NOMO-1 (cell line): ENCODE results near the gene CAV2.
"Not testable (repeated sequence)": the region's sequence is repeated elsewhere in the genome, so short reads cannot be mapped to it uniquely, and the experiment has no call there.

Experiments used
- DNase-seq, 2 experiments: peaks; one replicate each; lab custom pipeline; 2025; ENCODE audit not compliant: unreplicated experiment in 2 of 2; lab: John Stamatoyannopoulos, UW

The CAV2 gene, protein sequence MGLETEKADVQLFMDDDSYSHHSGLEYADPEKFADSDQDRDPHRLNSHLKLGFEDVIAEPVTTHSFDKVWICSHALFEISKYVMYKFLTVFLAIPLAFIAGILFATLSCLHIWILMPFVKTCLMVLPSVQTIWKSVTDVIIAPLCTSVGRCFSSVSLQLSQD

DNA sequence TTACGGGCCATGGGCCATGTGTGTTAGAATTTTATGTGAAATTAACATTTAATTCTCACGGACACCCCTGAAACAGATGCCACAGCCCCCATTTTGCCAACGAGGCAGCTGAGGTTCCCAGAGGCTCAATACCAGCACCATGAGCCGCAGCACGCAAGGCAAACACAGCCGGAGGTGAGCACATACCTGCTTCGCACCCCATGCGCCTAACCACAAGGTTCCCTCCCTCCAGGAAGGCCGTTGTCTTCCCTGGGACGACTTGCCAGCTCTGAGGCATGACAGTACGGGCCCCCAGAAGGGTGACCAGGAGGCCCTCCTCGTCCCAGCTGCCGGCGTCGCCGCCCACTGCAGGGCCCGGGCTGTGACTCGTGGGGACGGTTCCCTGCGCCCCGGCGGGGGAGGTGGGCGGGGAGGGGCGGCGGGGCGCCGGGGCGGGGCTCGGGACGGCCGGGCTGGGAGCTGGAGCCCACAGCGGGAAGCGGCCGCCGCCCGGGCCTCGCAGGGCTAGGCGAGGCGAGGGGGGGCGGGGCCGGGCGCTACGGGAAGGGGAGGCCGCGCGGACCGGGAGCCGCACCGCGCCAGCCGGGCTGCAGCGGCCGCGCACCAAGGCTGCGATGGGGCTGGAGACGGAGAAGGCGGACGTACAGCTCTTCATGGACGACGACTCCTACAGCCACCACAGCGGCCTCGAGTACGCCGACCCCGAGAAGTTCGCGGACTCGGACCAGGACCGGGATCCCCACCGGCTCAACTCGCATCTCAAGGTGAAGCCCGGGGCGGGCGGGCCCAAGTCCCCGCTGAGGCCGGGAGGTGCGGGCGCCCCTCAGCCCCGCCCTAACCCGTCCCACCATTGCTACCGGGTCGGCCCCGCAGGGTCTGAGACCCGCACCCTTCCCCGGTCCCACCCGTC, at the start of gene CAV2:
Gene CAV2, plus strand, starts transcription at position 571 of the 910 bp plus-strand sequence. Its CDS starts 44 bp downstream, at position 615.
- DNase-seq, result no peak

DNA sequence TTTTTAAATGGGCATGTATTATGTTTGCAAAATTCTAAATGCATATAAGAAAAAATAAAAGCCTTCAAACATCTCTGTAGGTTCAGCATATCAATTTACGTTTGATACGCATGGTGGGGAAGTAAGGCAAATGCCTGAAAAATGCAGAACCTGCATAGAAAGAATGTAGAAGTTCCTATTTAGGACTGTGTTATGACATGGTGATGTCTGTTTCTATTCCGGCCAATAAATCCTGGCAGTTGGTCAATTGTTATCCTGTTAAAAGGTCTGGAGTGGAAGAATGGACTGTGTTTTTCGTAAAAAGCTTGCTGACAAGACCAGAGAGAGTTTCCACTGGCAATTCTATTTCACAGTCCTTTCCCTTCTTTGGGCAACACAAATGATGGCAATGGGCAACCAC, 49.6 kb upstream of the CAV2 start:
- no peak for DNase-seq

DNA sequence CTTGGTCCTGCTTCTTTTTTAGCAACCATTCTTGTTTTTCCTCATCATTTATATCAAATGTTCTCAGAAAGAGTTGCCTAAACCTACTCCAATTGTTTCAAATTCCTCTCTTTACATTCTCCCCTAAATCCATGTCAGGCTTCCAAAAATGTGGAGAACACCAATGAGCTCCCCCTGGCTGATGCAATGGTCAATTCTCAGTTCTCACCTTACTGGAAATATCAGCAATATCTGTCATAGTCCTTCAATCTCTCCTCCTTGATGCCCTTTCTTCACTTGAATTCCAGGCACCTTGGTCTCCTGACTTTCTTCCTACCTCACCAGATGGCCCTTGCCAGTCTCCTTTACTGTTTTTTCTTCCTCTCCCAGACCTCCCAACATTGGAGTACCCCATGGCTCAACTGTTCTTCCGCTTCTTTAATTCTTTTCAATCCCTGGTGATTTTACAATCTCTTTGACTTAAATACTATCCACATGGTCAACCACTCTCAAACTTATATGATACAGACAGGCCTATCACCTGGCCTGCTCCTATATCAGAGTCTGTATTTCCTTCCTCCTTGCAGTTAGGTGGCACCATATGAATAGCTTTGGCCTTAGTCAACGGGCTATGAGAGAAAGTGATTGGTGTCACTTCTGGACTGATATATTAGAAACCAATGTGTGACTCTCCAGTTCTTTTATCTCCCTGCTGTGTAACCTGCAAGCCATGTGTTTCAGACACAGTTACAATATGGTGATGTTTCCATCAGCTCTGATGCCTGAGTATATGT, 47.4 kb upstream of the CAV2 start:
- DNase-seq, result no peak

DNA sequence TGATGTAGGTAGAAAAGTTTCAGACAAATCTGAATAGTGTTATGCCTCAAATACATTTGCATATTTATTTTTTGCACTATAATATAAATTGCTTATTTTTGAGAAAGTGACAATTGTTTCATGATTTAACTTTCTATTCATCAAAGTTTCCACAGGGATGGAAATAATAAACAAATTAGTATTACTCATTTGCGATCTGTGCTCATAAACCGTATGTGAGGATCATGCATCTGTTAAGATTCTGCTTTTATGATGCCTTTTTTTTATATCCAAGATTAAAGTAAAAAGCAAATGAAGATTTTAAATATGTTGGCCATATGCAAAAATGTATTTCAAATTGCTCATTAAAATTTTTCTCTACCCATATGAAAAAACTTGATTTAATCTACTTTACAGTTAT, 45.2 kb upstream of the CAV2 start:
- no peak for DNase-seq

DNA sequence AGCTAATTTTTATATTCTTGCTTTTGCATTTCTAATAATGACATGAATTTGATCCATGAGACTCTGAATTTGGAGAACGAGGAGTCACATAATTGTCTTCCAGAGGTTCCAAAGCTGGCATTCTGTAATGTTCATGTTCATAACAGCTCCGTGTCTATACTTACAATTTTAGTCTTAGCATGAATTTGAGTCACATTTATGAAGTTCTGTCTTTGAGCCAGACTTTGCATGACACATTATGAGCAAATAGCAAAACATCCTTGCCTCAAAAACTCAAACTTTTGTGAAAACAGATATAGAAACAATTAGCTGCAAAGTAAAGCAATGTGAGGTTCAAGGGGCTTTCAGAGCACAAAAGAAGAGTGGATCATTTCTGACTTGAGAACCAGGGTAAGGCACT, 44.5 kb upstream of the CAV2 start:
- no peak for DNase-seq

DNA sequence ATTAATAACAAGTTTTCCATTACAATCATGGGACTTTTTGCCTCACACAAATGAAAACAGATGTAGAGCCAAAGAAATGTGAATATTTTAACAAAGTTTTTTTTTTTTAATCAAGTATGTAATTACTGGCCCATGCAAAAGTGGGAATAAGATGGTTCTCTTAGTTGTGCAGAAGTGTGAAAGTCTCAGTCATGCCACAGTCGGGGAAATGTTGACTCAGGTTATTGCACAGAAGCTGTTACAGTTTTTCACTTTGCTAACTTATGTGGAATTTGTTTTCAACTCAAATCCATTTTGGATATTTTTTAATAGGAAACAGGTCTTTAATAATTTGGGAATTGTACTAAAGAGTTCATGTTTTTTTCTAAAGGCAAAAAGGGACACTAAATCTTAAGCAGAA, 44.0 kb upstream of the CAV2 start:
- no peak for DNase-seq

DNA sequence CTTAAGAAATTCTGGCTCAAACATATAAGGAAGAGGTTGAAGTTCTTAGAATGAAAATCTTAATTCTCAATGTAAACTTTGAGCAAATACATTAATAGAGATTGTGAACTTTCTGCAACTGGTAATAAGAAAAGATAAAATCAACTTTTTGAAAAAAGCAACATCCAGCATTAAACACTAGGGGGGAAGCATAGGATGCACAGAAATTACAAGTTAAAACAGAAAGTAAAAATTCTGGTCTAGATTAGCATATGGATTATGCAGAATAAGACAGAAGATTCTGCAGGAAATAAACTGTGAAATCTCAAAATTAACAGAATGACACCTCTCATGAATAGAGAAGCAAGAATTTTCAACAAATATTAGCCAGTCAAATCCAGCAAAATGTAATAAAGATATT, 38.0 kb upstream of the CAV2 start:
- no peak for DNase-seq

DNA sequence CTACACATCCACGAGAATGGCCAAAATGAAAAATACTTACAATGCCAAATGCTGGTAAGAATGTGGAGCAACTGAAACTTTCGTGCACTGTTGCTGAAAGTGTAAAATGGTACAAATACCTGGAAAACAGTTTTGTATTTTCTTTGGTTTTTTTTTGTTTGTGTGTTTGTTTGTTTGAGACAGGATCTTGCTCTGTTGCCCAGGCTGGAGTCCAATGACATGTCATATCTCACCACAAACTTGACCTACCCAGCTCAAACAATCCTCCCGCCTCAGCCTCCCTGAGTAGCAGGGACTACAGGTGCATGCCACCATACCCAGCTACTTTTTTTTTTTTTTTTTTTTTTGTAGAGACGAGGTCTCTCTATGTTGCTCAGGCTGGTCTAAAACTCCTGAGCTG, 35.6 kb upstream of the CAV2 start:
- DNase-seq, result no peak

DNA sequence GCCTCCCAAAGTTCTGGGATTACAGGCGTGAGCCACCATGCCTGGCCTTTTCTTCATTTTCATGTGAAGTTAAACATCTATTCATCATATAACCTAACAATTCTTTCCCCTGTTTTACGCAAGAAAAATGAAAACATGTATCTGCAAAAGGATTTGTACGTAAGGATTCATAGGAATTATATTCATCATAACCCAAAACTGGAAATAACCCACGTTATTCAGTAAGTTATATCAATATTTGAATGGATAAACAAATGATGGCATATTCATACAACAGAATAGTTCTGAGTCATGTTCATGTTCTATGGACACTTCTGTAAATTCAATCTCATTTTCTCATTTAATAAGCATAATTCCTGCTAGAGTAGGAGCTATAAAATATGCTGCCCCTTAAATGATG, 35.2 kb upstream of the CAV2 start:
- DNase-seq, result no peak

DNA sequence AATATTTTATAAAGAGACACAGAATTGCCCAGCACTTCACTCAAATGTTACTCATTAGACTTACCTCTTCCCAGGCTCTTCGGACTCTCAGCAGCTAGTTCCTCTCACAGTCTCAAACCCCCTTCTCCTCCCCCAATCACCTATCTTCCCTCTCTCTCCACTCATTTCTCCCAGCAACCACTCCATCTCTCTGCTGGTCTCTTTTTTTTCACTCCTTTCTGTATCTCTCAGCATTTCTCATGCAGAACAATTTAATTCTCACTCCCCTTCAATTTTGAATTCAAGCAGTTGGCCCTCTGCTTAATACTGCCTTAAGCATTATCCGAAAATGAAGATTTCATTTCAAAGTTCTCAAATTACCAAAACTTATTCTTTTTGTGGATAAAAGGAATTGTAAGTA, 34.4 kb upstream of the CAV2 start:
- no peak for DNase-seq

DNA sequence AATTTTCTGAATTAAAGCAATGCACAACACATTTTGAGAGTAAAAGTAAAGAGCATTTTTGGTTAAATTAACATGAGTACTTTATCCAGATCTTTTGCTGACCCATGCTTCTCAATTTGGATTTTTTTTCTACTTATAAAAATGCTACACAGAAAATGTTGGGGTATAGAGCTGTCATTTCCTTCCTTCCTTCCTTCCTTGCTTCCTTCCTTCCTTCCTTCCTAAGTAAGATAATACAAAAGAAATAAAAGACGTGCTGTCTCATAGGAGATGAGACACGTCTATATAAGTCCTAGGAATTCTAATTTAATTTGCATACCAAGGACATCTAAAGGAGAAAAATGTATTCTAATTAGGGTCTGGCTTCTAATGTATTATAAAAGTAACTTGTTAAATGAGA, 31.0 kb upstream of the CAV2 start:
- no peak for DNase-seq

DNA sequence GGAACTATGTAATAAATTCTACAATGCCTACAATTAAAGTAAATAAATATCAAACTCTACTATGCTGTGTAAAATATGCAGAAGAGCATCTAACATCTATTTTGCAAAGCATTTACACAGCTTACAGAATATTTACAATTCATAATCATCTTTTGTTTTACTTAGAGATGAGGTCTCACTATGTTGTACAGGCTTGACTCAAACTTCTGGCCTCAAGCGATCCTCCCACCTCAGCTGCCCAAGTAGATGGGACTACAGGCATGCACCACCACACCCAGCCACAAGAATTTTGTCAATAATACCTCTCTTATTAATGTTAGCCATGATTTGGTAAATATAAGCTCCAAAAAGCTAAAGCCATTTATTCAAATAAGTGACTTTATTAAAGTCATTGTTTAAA, 21.9 kb upstream of the CAV2 start:
- no peak for DNase-seq

DNA sequence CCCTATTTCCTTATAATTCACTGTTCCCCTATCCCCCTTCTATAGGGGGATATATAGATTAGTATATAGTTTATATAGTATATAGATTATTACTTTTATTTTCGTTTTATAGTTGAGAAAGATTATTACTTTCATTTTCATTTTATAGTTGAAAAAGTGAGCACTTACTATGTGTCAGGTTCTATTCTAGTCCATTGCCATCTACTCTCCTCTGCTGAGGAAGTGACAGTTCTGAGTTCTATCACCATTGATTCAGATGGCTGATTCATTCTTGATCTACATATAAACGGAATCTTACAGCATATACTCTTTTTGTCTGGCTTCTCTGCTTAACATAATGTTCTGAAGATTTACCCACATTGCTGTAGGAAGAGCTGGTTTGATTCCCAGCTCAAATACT, 20.7 kb upstream of the CAV2 start:
- no peak for DNase-seq

DNA sequence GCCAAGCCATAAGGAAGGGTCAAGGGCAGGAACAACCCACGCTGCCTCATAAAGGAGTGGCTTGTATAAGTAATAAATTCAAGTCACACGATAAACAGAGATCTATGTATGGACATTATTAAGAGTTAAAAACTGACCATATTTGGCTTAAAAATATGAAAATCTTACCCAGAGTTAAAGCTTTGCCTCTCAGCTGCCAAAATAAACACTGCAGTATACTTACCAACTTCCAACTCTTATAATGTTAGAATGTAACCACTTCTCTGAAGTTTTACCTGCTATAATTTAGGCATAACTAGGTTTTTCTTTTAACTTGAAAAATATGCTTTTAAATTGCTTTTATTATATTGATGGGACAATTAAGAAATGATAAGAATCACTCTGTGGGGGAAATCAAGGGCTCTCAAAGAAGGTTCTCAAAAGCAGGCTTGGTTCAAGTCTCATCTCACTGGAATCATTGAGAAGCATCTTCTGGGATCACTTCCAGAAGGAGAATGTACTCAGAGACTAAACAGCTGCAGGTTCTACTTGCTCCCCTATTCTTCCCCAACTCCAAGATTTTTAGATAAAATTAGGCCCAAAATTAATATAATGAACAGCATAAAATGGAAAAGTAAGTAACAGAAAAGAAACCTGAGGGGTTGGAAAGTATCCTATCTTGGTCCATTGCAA, 16.1 kb upstream of the CAV2 start:
- no peak for DNase-seq

DNA sequence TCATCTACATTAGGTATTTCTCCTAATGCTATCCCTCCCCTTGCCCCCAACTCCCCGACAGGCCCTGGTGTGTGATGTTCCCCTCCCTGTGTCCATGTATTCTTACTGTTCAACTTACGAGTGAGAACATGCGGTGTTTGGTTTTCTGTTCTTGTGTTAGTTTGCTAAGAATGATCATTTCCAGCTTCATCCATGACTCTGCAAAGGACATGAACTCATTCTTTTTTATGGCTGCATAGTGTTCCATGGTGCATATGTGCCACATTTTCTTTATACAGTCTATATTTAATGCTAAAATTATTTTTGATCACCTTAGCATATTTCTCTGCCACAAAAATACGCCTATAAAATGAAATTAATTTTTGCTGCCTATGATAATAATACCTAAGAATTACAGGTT, 15.1 kb upstream of the CAV2 start:
- not testable (repeated sequence) for DNase-seq

DNA sequence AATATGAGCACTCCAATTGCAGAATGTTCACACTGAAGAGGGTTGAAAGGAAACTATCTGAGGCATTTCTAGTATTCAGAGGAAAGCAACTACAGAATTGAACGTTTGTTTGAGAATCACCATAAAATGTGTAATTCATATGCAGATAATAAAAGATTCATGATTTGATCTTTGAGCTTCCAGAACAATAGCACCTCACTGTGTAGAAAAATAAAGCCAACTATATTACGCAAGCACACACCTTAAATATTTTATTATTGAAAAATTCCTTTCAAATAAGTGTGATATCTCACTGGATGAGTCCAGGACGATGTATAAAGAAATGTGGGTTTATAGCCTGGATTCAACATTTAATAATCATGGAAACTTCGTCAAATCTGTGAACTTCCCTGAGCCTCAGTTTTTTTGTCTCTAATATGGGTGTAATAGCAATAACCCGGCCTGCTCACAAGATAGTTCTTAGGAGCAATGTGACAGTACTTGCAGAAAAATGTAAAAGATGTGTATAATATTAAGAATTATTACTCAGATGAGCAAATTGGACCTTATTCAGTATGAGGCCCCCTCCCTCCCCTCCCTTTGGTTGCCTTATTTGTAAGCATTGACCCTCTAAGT, 11.5 kb upstream of the CAV2 start:
- no peak for DNase-seq

DNA sequence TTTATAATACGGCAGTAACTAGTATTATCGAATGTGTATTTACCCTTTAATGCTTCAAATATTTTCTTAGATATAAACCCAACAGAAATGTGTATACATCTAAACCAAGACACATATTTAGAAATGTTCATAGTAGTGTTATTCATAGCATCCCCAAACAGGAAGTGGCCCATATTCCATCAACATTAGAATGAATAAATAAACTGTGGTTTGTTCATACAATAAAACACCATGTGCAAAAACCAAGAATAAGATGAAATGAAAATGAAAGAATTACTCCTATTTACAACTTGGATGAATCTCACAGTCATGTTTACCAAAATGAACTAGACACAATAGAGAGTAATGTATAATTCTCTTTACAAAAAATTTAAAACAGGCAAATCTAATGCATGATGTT, 9.2 kb upstream of the CAV2 start:
- DNase-seq, result no peak

DNA sequence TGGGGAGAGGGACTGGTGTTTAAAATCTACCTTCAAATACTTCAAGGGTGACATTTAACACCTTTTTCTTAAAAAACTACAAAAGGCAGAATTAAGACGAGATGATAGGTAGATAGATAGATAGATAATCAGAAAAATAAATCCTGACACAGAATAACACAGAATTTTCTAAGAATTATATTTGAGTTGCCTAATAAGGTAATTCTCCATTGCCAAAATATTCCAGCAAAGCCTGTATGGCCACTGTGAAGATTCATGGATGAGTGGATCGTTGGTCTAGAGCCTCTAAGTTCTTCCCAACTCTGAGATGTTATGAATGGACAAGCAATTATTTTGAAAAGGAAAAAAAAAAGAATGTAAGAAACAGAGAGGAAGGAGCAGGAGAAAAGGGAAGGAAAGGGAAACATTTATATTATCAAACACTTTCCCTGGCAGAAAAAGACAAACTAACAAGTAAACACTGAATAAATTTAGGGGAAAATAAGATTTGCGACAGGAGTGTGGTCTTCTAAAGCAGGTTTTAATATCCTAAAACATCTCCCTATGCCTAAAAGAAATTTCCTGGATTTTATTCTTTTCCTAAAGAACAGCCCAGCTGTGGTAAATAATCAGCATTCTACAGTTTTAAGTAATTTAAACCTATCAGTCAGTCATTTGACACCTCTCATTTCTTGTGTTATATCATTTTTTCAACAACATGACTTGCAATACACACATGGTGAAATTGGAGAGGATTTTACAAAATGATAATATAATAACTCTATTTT, 7.5 kb upstream of the CAV2 start:
- no peak for DNase-seq

DNA sequence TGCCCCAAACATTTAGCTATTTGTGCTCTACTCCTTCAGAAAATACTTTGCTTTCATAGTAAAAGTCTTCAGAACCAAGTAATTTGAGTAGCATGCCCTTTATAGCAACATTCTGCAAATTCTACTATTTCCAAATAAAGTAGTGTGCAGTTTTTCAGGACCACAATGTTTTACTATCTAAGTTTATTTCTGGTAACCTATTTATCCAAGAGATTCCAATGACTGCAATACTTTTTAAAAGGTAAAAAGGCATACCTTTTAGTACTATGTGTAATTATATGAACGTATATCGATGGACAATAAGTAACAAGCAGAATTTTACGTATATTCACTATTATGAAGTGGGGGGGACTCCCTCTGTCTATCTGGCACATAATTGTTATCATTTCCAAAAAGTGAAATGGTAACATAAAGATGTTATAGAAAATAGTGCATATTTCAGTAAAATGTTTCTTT, 6.9 kb upstream of the CAV2 start:
- no peak for DNase-seq

DNA sequence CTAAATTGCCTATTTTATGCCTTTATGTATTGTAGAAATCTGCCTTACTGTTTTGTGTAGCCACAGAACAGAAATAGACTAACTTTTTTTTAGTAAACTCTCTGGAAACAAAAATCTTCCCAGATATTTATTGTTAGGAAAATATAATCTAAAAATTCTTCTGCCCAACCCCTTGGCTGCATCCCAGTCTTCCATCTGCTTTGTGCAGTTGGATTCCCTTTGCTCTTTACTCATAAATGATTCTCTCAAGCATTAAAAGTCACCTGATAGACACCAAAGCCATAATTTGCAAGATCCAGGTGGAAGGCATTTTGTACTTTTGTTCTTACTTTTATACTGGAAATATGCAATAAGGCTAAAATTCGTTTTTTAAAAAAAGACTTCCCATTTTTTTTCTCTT, 6.1 kb upstream of the CAV2 start:
- no peak for DNase-seq
